Esophagus squamous epithelium (tissue), 4 donors: Measurements from ENCODE around the gene ARMC9.

Experiments used
- POLR2A ChIP-seq, 4 donors: fragments of 450-650 bp; IDR thresholded peaks; one replicate each; pipeline ENCODE4 v1.6.1; 2017; ENCODE audit warnings: antibody characterized with exemption in 4 of 4, mild to moderate bottlenecking in 4 of 4, moderate library complexity in 3 of 4
- TF ChIP-seq, protein P1 (sequence below), 6 experiments: fragments of 450-650 bp in 4 of 6; fragments of 200-600 bp in 2 of 6; sonication (generic) in 2 of 6; IDR thresholded peaks; one replicate each; pipeline ENCODE4 v1.5.1; 2016 to 2019; ENCODE audit warnings: antibody characterized with exemption in 6 of 6, mild to moderate bottlenecking in 4 of 6, moderate library complexity in 4 of 6

DNA sequence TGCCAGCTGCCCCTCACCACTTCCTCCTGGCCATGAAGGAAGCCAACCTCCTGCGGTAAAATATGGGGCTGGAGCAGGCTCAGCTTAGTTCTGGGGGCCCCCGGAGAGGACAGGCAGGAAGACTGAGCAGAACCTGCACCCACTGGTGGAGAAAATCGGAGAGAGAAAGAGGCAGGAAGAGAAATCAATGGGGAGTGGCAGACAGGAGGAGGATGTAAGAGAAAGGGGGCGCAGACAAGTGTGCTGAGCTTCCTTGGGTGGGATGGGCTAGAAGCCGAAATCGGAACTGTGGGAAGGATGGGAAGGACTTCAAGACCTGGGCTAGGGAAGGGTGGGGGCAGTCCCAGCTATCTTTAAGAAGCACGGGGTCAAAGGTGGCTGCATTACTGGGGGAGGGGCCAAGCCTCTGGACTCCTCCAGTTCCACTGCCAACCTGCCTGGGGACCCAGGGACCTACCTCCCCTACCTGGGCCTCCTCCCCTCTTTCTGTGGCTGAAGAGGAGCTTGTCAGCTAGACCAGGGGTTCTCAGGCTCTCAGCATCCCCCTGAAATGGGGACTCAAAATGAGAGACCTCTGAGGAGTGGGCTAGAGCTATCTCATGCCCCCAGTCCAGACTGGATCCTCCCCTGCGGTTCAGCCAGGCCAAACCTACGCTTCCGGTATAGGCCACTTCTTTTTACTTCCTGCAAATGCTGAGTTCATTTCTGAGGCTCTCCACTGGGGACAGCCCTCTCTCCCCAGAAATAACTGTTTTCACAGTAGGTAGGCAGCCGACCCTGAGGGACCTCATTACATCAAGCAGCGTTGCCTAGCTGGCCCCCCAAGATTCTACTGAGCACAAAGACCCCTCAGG, 163.5 kb downstream of the ARMC9 start:
- TF ChIP-seq, protein P1, sequence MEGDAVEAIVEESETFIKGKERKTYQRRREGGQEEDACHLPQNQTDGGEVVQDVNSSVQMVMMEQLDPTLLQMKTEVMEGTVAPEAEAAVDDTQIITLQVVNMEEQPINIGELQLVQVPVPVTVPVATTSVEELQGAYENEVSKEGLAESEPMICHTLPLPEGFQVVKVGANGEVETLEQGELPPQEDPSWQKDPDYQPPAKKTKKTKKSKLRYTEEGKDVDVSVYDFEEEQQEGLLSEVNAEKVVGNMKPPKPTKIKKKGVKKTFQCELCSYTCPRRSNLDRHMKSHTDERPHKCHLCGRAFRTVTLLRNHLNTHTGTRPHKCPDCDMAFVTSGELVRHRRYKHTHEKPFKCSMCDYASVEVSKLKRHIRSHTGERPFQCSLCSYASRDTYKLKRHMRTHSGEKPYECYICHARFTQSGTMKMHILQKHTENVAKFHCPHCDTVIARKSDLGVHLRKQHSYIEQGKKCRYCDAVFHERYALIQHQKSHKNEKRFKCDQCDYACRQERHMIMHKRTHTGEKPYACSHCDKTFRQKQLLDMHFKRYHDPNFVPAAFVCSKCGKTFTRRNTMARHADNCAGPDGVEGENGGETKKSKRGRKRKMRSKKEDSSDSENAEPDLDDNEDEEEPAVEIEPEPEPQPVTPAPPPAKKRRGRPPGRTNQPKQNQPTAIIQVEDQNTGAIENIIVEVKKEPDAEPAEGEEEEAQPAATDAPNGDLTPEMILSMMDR (IDR thresholded peaks at IDR 0.05): no peak
- no peak for TF ChIP-seq POLR2A (IDR thresholded peaks at IDR 0.05)
